B cell (primary cell): ENCODE measurements around the gene PRSS8.

Experiments
- CTCF ChIP-seq: fragments of 200-600 bp; IDR thresholded peaks from one replicate; pipeline ENCODE4 v1.8.0; 2022; ENCODE audit warnings: antibody characterized with exemption, mild to moderate bottlenecking
- EZH2 ChIP-seq: IDR thresholded peaks from 2 replicates; pipeline ENCODE4 v1.6.1; 2012; ENCODE audit warnings: borderline replicate concordance, low read depth, mild to moderate bottlenecking, moderate library complexity, low read length; ENCODE audit not compliant: insufficient read depth, poor library complexity, severe bottlenecking

- no peak for TF ChIP-seq CTCF
- TF ChIP-seq EZH2, result no peak
Measured at GRCh38 chr16:31092330-31092729, 43.2 kb downstream of the PRSS8 start.
